Ectodermal cell (in vitro differentiated cells): ENCODE results near the gene SYCN.

Experiments
- H3K27ac ChIP-seq: 2 replicates; pipeline ENCODE4 v1.7.0; 2013; ENCODE audit warnings: mild to moderate bottlenecking, low read depth, low read length; ENCODE audit not compliant: insufficient read depth, poor library complexity, severe bottlenecking
- H3K27me3 ChIP-seq: 2 replicates; pipeline ENCODE4 v1.7.0; 2013; ENCODE audit warnings: mild to moderate bottlenecking, low read length; ENCODE audit not compliant: insufficient read depth, control insufficient read depth, poor library complexity, severe bottlenecking
- H3K36me3 ChIP-seq: one replicate; pipeline ENCODE4 v1.7.0; 2013; ENCODE audit warnings: low read length; ENCODE audit not compliant: control insufficient read depth, insufficient read depth
- H3K4me1 ChIP-seq: one replicate; pipeline ENCODE4 v1.7.0; 2013; ENCODE audit warnings: low read length; ENCODE audit not compliant: control insufficient read depth, insufficient read depth
- H3K4me3 ChIP-seq: 2 replicates; pipeline ENCODE4 v1.7.0; 2013; ENCODE audit warnings: low read depth, low read length, control low read depth; ENCODE audit not compliant: insufficient read depth
- H3K9me3 ChIP-seq: 2 replicates; pipeline ENCODE4 v1.7.0; 2013; ENCODE audit warnings: mild to moderate bottlenecking, low read length, moderate library complexity; ENCODE audit not compliant: control insufficient read depth
- WGBS, 2 experiments: methylation state at CpG; one replicate each; pipeline ENCODE4 v1.1.7; 2013; ENCODE audit warnings: missing lambda C conversion rate in 2 of 2; 5-methylcytosine and 5-hydroxymethylcytosine counted together

SYCN gene

GRCh38 chr19:39206122-39206521 lies 2.1 kb upstream of the SYCN start:
- H3K9me3 ChIP-seq = no peaks in the 10 kb centered on the region
- no peaks in the 10 kb centered on the region for H3K36me3 ChIP-seq
- no peak overlapping the region for H3K27ac ChIP-seq
- 89 to 93% methylated on average over 6 of the region's 6 CpGs for WGBS, 2 experiments
- H3K4me3 ChIP-seq = no peak overlapping the region
- H3K4me1 ChIP-seq = no peaks in the 10 kb centered on the region
- H3K27me3 ChIP-seq = peaks cover 43% of the 10 kb centered on the region

DNA sequence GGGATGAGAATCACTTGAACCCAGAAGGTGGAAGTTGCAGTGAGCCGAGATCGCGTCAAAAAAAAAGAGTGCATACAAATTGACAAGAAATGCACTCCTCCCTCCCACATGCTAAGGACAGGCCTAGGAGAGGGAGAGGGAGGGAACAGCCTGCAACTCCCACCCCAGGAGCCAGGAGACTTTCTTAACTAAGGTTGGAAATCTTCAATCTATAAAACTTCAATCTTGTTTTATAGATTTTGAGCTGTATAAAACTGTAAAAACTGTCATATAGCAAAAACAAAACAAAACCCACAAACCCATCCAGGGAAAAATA lies 1.3 kb upstream of the SYCN start:
- no peaks in the 10 kb centered on the region for H3K9me3 ChIP-seq
- no peaks in the 10 kb centered on the region for H3K4me1 ChIP-seq
- H3K27ac ChIP-seq = no peak overlapping the region
- WGBS, 2 experiments = 74 to 94% methylated on average over 3 of the region's 3 CpGs
- H3K36me3 ChIP-seq = no peaks in the 10 kb centered on the region
- H3K4me3 ChIP-seq = no peak overlapping the region
- H3K27me3 ChIP-seq = peaks cover 43% of the 10 kb centered on the region

DNA sequence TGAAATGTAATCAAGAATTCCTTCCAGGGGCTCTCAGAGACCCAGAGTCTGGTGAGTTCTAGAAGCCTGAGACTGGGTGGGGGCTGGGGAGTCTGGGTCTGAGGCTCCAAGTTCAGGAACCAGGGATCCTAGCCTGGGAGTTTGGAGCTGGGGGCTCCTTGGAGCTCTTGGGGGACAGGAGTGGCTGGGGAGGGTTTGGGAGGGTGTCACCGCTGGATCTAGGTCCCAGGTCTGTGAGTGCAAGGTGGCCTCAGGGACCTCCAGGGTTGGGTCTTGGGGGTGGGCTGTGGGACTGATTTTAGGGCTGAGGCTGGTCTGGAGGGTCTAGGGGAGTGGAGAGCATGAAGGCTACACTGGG lies 1.1 kb downstream of the SYCN start:
- no peaks in the 10 kb centered on the region for H3K4me1 ChIP-seq
- H3K27ac ChIP-seq = no peak overlapping the region
- no peaks in the 10 kb centered on the region for H3K36me3 ChIP-seq
- H3K27me3 ChIP-seq = peaks cover 60% of the 10 kb centered on the region
- no peak overlapping the region for H3K4me3 ChIP-seq
- no peaks in the 10 kb centered on the region for H3K9me3 ChIP-seq
- 93 to 100% methylated on average over 1 of the region's 1 CpG for WGBS, 2 experiments

- H3K4me1 ChIP-seq = peaks cover 6% of the 10 kb centered on the region
- no peaks in the 10 kb centered on the region for H3K36me3 ChIP-seq
- 79 to 84% methylated on average over 3 of the region's 3 CpGs for WGBS, 2 experiments
- H3K4me3 ChIP-seq = no peak overlapping the region
- H3K27me3 ChIP-seq = peaks cover 78% of the 10 kb centered on the region
- no peaks in the 10 kb centered on the region for H3K9me3 ChIP-seq
- H3K27ac ChIP-seq = no peak overlapping the region
Observed at GRCh38 chr19:39200803-39201115, 3.3 kb downstream of the SYCN start.

DNA sequence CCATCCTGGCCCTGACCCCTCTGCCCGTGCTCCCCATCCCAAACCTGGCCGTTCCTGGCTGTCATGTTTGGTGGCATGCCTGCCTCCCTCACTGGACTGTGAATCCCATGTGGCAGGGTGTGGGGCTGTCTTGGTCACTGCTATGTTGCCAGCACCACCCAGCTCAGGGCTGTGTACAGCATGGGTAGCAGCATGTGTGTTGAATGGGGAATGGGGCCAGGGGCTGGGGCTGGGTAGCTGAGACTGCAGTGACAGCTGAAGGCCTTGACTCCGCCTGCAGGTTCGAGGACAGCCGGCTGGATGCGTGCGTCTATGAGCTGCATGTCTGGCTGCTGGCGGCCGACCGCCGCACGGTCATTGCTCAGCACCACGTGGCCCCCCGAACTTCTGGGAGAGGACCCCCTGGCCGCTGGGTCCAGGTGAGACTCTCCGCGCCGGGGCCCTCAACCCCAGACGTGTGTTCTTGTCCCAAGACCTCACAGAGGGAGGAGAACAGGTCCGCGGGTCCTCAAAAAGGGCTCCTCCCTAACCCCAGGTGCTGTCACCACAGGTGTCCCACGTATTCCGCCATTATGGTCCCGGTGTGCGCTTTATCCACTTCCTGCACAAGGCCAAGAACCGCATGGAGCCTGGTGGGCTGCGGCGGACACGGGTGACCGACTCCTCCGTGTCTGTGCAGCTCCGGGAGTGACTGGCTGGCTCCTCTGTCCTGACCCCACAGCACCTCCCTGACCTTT lies 3.8 kb downstream of the SYCN start:
- Histone ChIP-seq H3K27me3 (peaks cover 76% of the 10 kb centered on the region), H3K4me1 (peaks cover 6% of the 10 kb centered on the region), H3K4me3 (no peak overlapping the region), H3K36me3 (no peaks in the 10 kb centered on the region), H3K9me3 (no peaks in the 10 kb centered on the region), H3K27ac (no peak overlapping the region)
- WGBS, 2 experiments = 91% methylated on average over 32 of the region's 32 CpGs

DNA sequence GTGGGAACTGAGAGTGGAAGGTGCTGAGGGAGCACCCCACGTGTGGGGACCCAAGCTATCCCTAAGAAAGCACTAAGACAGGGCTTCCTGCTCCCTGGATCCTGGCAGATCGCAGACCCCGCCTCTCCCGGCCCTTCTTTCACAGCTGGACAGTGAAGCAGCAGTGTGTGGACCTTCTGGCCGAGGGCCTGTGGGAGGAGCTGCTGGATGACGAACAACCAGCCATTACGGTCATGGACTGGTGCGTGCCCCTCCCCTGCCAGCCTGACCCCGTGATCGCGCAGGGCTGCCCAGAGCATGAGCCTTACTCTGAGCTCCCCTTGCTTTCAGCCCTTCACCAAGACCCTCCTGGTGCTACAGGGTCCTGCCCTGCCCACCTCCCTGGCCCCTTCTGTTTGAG lies 5.0 kb downstream of the SYCN start:
- Histone ChIP-seq H3K36me3 (no peaks in the 10 kb centered on the region), H3K4me1 (peaks cover 6% of the 10 kb centered on the region), H3K9me3 (no peaks in the 10 kb centered on the region), H3K4me3 (no peak overlapping the region), H3K27ac (no peak overlapping the region), H3K27me3 (peaks cover 64% of the 10 kb centered on the region)
- WGBS, 2 experiments = 52% methylated on average over 11 of the region's 11 CpGs

DNA sequence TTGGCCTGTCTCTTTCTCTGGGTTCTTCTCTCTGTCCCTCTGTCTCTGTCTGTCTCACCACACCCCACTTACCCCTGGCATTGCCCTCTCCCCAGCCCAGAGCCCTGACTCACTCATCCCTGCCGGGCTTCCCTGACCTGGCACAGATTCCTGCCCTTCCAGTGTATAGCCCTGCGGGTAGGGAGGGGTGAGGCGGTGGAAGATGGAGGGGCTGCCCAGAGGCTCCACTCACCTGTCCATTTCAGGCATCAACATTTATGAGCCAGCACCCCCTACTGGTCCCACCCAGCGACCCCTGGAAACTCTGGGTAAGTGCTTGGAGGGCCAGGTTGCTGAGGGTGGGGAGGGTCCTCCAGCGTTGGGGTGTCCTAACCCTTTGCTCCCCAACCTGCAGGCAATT lies 6.3 kb downstream of the SYCN start:
- H3K36me3 ChIP-seq = no peaks in the 10 kb centered on the region
- peaks cover 6% of the 10 kb centered on the region for H3K4me1 ChIP-seq
- WGBS, 2 experiments = 69 to 73% methylated on average over 5 of the region's 5 CpGs
- H3K4me3 ChIP-seq = no peak overlapping the region
- no peaks in the 10 kb centered on the region for H3K9me3 ChIP-seq
- H3K27me3 ChIP-seq = peaks cover 52% of the 10 kb centered on the region
- no peak overlapping the region for H3K27ac ChIP-seq

GRCh38 chr19:39196860-39197562 lies 7.1 kb downstream of the SYCN start, which contains the start of gene NCCRP1:
Gene NCCRP1, plus strand, starts transcription at chr19:39196964. Its CDS starts 19 bp downstream, at chr19:39196983.
- peaks cover 48% of the 10 kb centered on the region for H3K27me3 ChIP-seq
- peaks cover 6% of the 10 kb centered on the region for H3K4me1 ChIP-seq
- H3K4me3 ChIP-seq = peak within 1 kb of the TSS; percentile 26
- 6 to 7% methylated on average over 51 of the region's 51 CpGs for WGBS, 2 experiments
- H3K36me3 ChIP-seq = no peaks in the 10 kb centered on the region
- no peak within 1 kb of the TSS for H3K27ac ChIP-seq
- no peaks in the 10 kb centered on the region for H3K9me3 ChIP-seq

- Histone ChIP-seq H3K27ac (no peak overlapping the region), H3K4me3 (no peak overlapping the region), H3K4me1 (peaks cover 6% of the 10 kb centered on the region), H3K36me3 (no peaks in the 10 kb centered on the region), H3K9me3 (no peaks in the 10 kb centered on the region), H3K27me3 (peaks cover 42% of the 10 kb centered on the region)
- 30 to 35% methylated on average over 7 of the region's 7 CpGs for WGBS, 2 experiments
Observed at GRCh38 chr19:39196320-39196719, 7.7 kb downstream of the SYCN start.

GRCh38 chr19:39195755-39196154 lies 8.3 kb downstream of the SYCN start:
- Histone ChIP-seq H3K27me3 (peaks cover 42% of the 10 kb centered on the region), H3K36me3 (no peaks in the 10 kb centered on the region), H3K9me3 (no peaks in the 10 kb centered on the region), H3K4me3 (no peak overlapping the region), H3K4me1 (peaks cover 6% of the 10 kb centered on the region), H3K27ac (no peak overlapping the region)
- 78 to 80% methylated on average over 9 of the region's 9 CpGs for WGBS, 2 experiments
